ENCODE data around the gene HDLBP.

The HDLBP gene

GRCh38 chr2:241228081-241228859 lies 87.2 kb downstream of the HDLBP start:
- in situ Hi-C loops (cut with HindIII; ENCODE audit: low sequenced_read_pairs): loop anchor here (10.0 kb wide), 1 partner anchor 57 kb away; no protein-coding TSS in a partner anchor
- no peak overlapping the region for H3K4me3 ChIP-seq (ENCODE audit: low read depth, low read length)
- no peak for DNase-seq (ENCODE audit: low read depth)
- TF ChIP-seq CTCF (IDR thresholded peaks at IDR 0.05; ENCODE audit: low read depth, low read length, missing control alignments): no peak

GRCh38 chr2:241227594-241227993 lies 87.9 kb downstream of the HDLBP start:
- no peak for TF ChIP-seq CTCF (IDR thresholded peaks at IDR 0.05; ENCODE audit: low read depth, low read length, missing control alignments)
- no peak overlapping the region for H3K4me3 ChIP-seq (ENCODE audit: low read depth, low read length)
- DNase-seq (ENCODE audit: low read depth): no peak
- in situ Hi-C loops (cut with HindIII; ENCODE audit: low sequenced_read_pairs): loop anchor here (10.0 kb wide), 1 partner anchor 57 kb away; no protein-coding TSS in a partner anchor

GRCh38 chr2:241226723-241227572 lies 88.5 kb downstream of the HDLBP start:
- in situ Hi-C loops (cut with HindIII; ENCODE audit: low sequenced_read_pairs): loop anchor here (10.0 kb wide), 1 partner anchor 58 kb away; no protein-coding TSS in a partner anchor
- no peak for TF ChIP-seq CTCF (IDR thresholded peaks at IDR 0.05; ENCODE audit: low read depth, low read length, missing control alignments)

GRCh38 chr2:241225983-241226382 lies 89.5 kb downstream of the HDLBP start:
- in situ Hi-C loops (cut with HindIII; ENCODE audit: low sequenced_read_pairs): loop anchor here (10.0 kb wide), 1 partner anchor 59 kb away; no protein-coding TSS in a partner anchor
- H3K4me3 ChIP-seq (ENCODE audit: low read depth, low read length): no peak overlapping the region
- no peak for TF ChIP-seq CTCF (IDR thresholded peaks at IDR 0.05; ENCODE audit: low read depth, low read length, missing control alignments)
- no peak for DNase-seq (ENCODE audit: low read depth)

More at GRCh38 chr2:241226723-241227572, 88.5 kb downstream of the HDLBP start:
- DNase-seq (ENCODE audit: low read depth): no peak
- no peak overlapping the region for H3K4me3 ChIP-seq (ENCODE audit: low read depth, low read length)

- DNase-seq (ENCODE audit: low read depth): no peak
- in situ Hi-C loops (cut with HindIII; ENCODE audit: low sequenced_read_pairs): loop anchor here (10.0 kb wide), 1 partner anchor 59 kb away; no protein-coding TSS in a partner anchor
- H3K4me3 ChIP-seq (ENCODE audit: low read depth, low read length): no peak overlapping the region
- TF ChIP-seq CTCF (IDR thresholded peaks at IDR 0.05; ENCODE audit: low read depth, low read length, missing control alignments): no peak
These were observed 89.9 kb downstream of the HDLBP start for GRCh38 chr2:241225545-241225944.

- in situ Hi-C loops (cut with HindIII; ENCODE audit: low sequenced_read_pairs): loop anchor here (10.0 kb wide), 1 partner anchor 60 kb away; no protein-coding TSS in a partner anchor
- no peak overlapping the region for H3K4me3 ChIP-seq (ENCODE audit: low read depth, low read length)
- no peak for TF ChIP-seq CTCF (IDR thresholded peaks at IDR 0.05; ENCODE audit: low read depth, low read length, missing control alignments)
- DNase-seq (ENCODE audit: low read depth): no peak
These were observed 90.5 kb downstream of the HDLBP start for GRCh38 chr2:241224851-241225438.
